Nephron progenitor cell (in vitro differentiated cells): ENCODE results near the gene APLF.

Experiments used
- DNase-seq: peaks from one replicate; pipeline ENCODE4 v3.0.0; 2021
- H3K27ac Mint-ChIP-seq: 2 replicates; pipeline ENCODE4 v1.8.0; 2021; ENCODE audit warnings: mild to moderate bottlenecking, moderate library complexity, mixed read lengths
- H3K27me3 Mint-ChIP-seq: 2 replicates; pipeline ENCODE4 v1.8.0; 2021; ENCODE audit warnings: mild to moderate bottlenecking, low read depth, mixed read lengths; ENCODE audit not compliant: poor library complexity
- H3K36me3 Mint-ChIP-seq: 2 replicates; pipeline ENCODE4 v1.8.0; 2021; ENCODE audit warnings: low read depth, mixed read lengths
- H3K4me1 Mint-ChIP-seq: 2 replicates; pipeline ENCODE4 v1.8.0; 2021; ENCODE audit warnings: mixed read lengths
- H3K4me3 Mint-ChIP-seq: 2 replicates; pipeline ENCODE4 v1.8.0; 2021; ENCODE audit warnings: mild to moderate bottlenecking, moderate library complexity, mixed read lengths
- H3K9me3 Mint-ChIP-seq: 2 replicates; pipeline ENCODE4 v1.8.0; 2021; ENCODE audit warnings: mild to moderate bottlenecking, moderate library complexity, mixed read lengths
- CTCF ChIP-seq: fragments of 200-600 bp; sonication (generic); IDR thresholded peaks from 2 replicates; pipeline ENCODE4 v1.5.0; 2021; ENCODE audit warnings: antibody characterized with exemption

The APLF gene

GRCh38 chr2:68448671-68449653, 18.4 kb upstream of the APLF start:
- no peak for TF ChIP-seq CTCF
- Mint-ChIP-seq H3K27ac (no peak overlapping the region), H3K9me3 (peaks cover 4% of the 10 kb centered on the region), H3K36me3 (no peaks in the 10 kb centered on the region), H3K4me1 (peaks cover 4% of the 10 kb centered on the region), H3K27me3 (no peaks in the 10 kb centered on the region), H3K4me3 (no peak overlapping the region)
- DNase-seq: no peak

- H3K27ac Mint-ChIP-seq: no peak overlapping the region
- peaks cover 4% of the 10 kb centered on the region for H3K4me1 Mint-ChIP-seq
- no peaks in the 10 kb centered on the region for H3K9me3 Mint-ChIP-seq
- peaks cover 4% of the 10 kb centered on the region for H3K27me3 Mint-ChIP-seq
- no peak overlapping the region for H3K4me3 Mint-ChIP-seq
- TF ChIP-seq CTCF: no peak
- no peaks in the 10 kb centered on the region for H3K36me3 Mint-ChIP-seq
- no peak for DNase-seq
Observed at GRCh38 chr2:68452158-68452900, 15.1 kb upstream of the APLF start.

GRCh38 chr2:68453761-68454360, 13.5 kb upstream of the APLF start:
- DNase-seq: no peak
- H3K27me3 Mint-ChIP-seq: peaks cover 7% of the 10 kb centered on the region
- no peaks in the 10 kb centered on the region for H3K9me3 Mint-ChIP-seq
- no peaks in the 10 kb centered on the region for H3K36me3 Mint-ChIP-seq
- peaks cover 4% of the 10 kb centered on the region for H3K4me1 Mint-ChIP-seq
- TF ChIP-seq CTCF: no peak
- H3K27ac Mint-ChIP-seq: no peak overlapping the region
- H3K4me3 Mint-ChIP-seq: no peak overlapping the region

- H3K27me3 Mint-ChIP-seq: peaks cover 7% of the 10 kb centered on the region
- no peaks in the 10 kb centered on the region for H3K9me3 Mint-ChIP-seq
- DNase-seq: no peak
- no peak overlapping the region for H3K4me3 Mint-ChIP-seq
- peaks cover 4% of the 10 kb centered on the region for H3K4me1 Mint-ChIP-seq
- TF ChIP-seq CTCF: no peak
- H3K36me3 Mint-ChIP-seq: no peaks in the 10 kb centered on the region
- no peak overlapping the region for H3K27ac Mint-ChIP-seq
Observed at GRCh38 chr2:68454719-68455118, 12.7 kb upstream of the APLF start.

- no peak for DNase-seq
- TF ChIP-seq CTCF: no peak
- H3K27me3 Mint-ChIP-seq: peaks cover 7% of the 10 kb centered on the region
- no peaks in the 10 kb centered on the region for H3K36me3 Mint-ChIP-seq
- H3K27ac Mint-ChIP-seq: no peak overlapping the region
- no peak overlapping the region for H3K4me3 Mint-ChIP-seq
- peaks cover 4% of the 10 kb centered on the region for H3K4me1 Mint-ChIP-seq
- H3K9me3 Mint-ChIP-seq: no peaks in the 10 kb centered on the region
Observed at GRCh38 chr2:68456198-68456597, 11.2 kb upstream of the APLF start.
